HCT116 (cell line): ENCODE measurements around the gene MCM8. TPM values are rescaled to one million over a fixed set of nuclear protein-coding genes. Genes with fewer than 3 reads are reported as not detected.

Experiments
- ATAC-seq: fragments of 200-7000 bp; cut with Tn5 transposase; 2 replicates; pipeline ENCODE4 v1.9.1; 2020; ENCODE audit warnings: mild to moderate bottlenecking, moderate library complexity
- BruUV-seq: library from RNA; stranded (reverse); fragments of 400-500 nt; replicated peaks from 2 replicates; lab custom pipeline; 2021; lab: Mats Ljungman, UMichigan
- CTCF ChIA-PET: fragments of 300-600 bp; sonication (Branson Sonifier 250); formaldehyde crosslinking; loops from one replicate; lab custom pipeline; 2021; ENCODE audit warnings: antibody characterized with exemption; lab: Charles Lee
- POLR2A ChIA-PET: fragments of 300-600, 350-600 bp; sonication (Branson Sonifier 250); formaldehyde crosslinking; loops from one replicate; lab custom pipeline; 2021; ENCODE audit warnings: antibody characterized with exemption; lab: Charles Lee
- RAD21 ChIA-PET, 2 experiments: fragments of 300-600 bp; sonication (Branson Sonifier 250); formaldehyde crosslinking; loops; one replicate each; lab custom pipeline; 2023; ENCODE audit warnings: low total read pairs in 2 of 2; ENCODE audit not compliant: uncharacterized antibody in 2 of 2, unreplicated experiment in 2 of 2, low non-redundant PET in 1 of 2; lab: Charles Lee
- DNase-seq: peaks from one replicate; pipeline ENCODE4 v3.0.0-alpha.2; 2010; ENCODE audit warnings: low read depth, low spot score
- H2AFZ ChIP-seq: fragments of 200-600 bp; shearing (Covaris generic), sonication (generic); 2 replicates; pipeline ENCODE4 v1.6.1; 2017; ENCODE audit warnings: low read depth, mixed run types, mixed read lengths, antibody characterized with exemption, low read length; ENCODE audit not compliant: poor library complexity, severe bottlenecking
- H3K27ac ChIP-seq: 2 replicates; pipeline ENCODE4 v1.5.1; 2012; ENCODE audit warnings: low read depth, low read length
- H3K27me3 ChIP-seq: fragments of 200-600 bp; sonication (generic); 2 replicates; pipeline ENCODE4 v1.6.1; 2016; ENCODE audit warnings: mixed run types, low read length, mixed read lengths; ENCODE audit not compliant: insufficient read depth
- H3K36me3 ChIP-seq, 2 experiments: fragments of 200-500 bp in 1 of 2; fragments of 200-600 bp in 1 of 2; sonication (Bioruptor generic) in 1 of 2; sonication (generic) in 1 of 2; 2 replicates each; pipeline versions ENCODE4 v1.5.1 to v1.6.1; 2014 to 2016; ENCODE audit warnings: low read length in 2 of 2, inconsistent platforms in 1 of 2, mixed read lengths in 1 of 2, mixed run types in 1 of 2; ENCODE audit not compliant: insufficient read depth in 2 of 2, control insufficient read depth in 1 of 2
- H3K4me1 ChIP-seq, 2 experiments: fragments of 200-600 bp in 1 of 2; sonication (generic) in 1 of 2; 2 replicates each; pipeline versions ENCODE4 v1.5.1 to v1.6.1; 2012 to 2017; ENCODE audit warnings: low read length in 2 of 2, inconsistent platforms in 1 of 2, mild to moderate bottlenecking in 1 of 2, mixed read lengths in 1 of 2, mixed run types in 1 of 2, moderate library complexity in 1 of 2; ENCODE audit not compliant: insufficient read depth in 2 of 2, control insufficient read depth in 1 of 2
- H3K4me2 ChIP-seq: fragments of 200-600 bp; sonication (generic); 2 replicates; pipeline ENCODE4 v1.6.1; 2017; ENCODE audit warnings: mixed run types, low read length, mixed read lengths
- H3K4me3 ChIP-seq, 2 experiments: fragments of 200-600 bp in 1 of 2; sonication (generic) in 1 of 2; replicated peaks in 1 of 2; 2 replicates each; pipeline ENCODE4 v1.5.1; 2011 to 2016; ENCODE audit warnings: low read length in 2 of 2, control low read depth in 1 of 2, low read depth in 1 of 2, mild to moderate bottlenecking in 1 of 2, mixed read lengths in 1 of 2, mixed run types in 1 of 2
- H3K79me2 ChIP-seq: fragments of 200-600 bp; sonication (generic); 2 replicates; pipeline ENCODE4 v1.6.1; 2017; ENCODE audit warnings: mild to moderate bottlenecking, mixed run types, low read length, moderate library complexity, mixed read lengths; ENCODE audit not compliant: insufficient read depth
- H3K9ac ChIP-seq: fragments of 200-600 bp; sonication (generic); 2 replicates; pipeline ENCODE4 v1.6.1; 2016; ENCODE audit warnings: low read length, mixed read lengths
- H3K9me2 ChIP-seq: fragments of 200-600 bp; sonication (generic), shearing (Covaris generic); 2 replicates; pipeline ENCODE4 v1.6.1; 2017; ENCODE audit warnings: mixed run types, mild to moderate bottlenecking, moderate library complexity; ENCODE audit not compliant: insufficient read depth
- H3K9me3 ChIP-seq, 2 experiments: fragments of 200-500 bp in 1 of 2; fragments of 200-600 bp in 1 of 2; sonication (Bioruptor generic) in 1 of 2; sonication (generic) in 1 of 2; 2 replicates each; pipeline ENCODE4 v1.6.1; 2014 to 2017; ENCODE audit warnings: low read length in 2 of 2, mixed read lengths in 2 of 2, inconsistent platforms in 1 of 2, low read depth in 1 of 2, mild to moderate bottlenecking in 1 of 2, mixed run types in 1 of 2, moderate library complexity in 1 of 2; ENCODE audit not compliant: control insufficient read depth in 1 of 2, insufficient read depth in 1 of 2
- H4K20me1 ChIP-seq: fragments of 200-600 bp; sonication (generic), shearing (Covaris generic); 2 replicates; pipeline ENCODE4 v1.6.1; 2017; ENCODE audit warnings: mixed run types, mild to moderate bottlenecking, moderate library complexity; ENCODE audit not compliant: insufficient read depth
- ATF3 ChIP-seq: IDR thresholded peaks from 2 replicates; pipeline ENCODE4 v1.6.1; 2012
- CEBPB ChIP-seq: IDR thresholded peaks from 2 replicates; pipeline ENCODE4 v1.6.1; 2012; ENCODE audit warnings: low read depth
- EGR1 ChIP-seq: IDR thresholded peaks from 2 replicates; pipeline ENCODE4 v1.6.1; 2012; ENCODE audit warnings: low read depth
- ELF1 ChIP-seq: IDR thresholded peaks from 2 replicates; pipeline ENCODE4 v1.6.1; 2012; ENCODE audit warnings: low read depth, borderline replicate concordance
- EZH2 ChIP-seq: fragments of 200-600 bp; sonication (generic); IDR thresholded peaks from 2 replicates; pipeline ENCODE4 v1.6.1; 2017; ENCODE audit warnings: antibody characterized with exemption, mixed run types
- EZH2phosphoT487 ChIP-seq: fragments of 200-600 bp; IDR thresholded peaks from 2 replicates; pipeline ENCODE4 v1.6.1; 2018; ENCODE audit warnings: antibody characterized with exemption, borderline replicate concordance
- FOSL1 ChIP-seq: IDR thresholded peaks from 2 replicates; pipeline ENCODE4 v1.6.1; 2012; ENCODE audit warnings: low read depth
- POLR2A ChIP-seq: IDR thresholded peaks from 2 replicates; pipeline ENCODE4 v1.7.0; 2011; ENCODE audit warnings: borderline replicate concordance; ENCODE audit not compliant: insufficient read depth, insufficient read length; ENCODE audit errors: extremely low read depth
- POLR2AphosphoS5 ChIP-seq: IDR thresholded peaks from 2 replicates; pipeline ENCODE4 v1.6.1; 2011; ENCODE audit warnings: mild to moderate bottlenecking, low read depth, low read length, moderate library complexity
- RAD21 ChIP-seq: IDR thresholded peaks from 2 replicates; pipeline ENCODE4 v1.6.1; 2012; ENCODE audit warnings: low read depth, mild to moderate bottlenecking
- SP1 ChIP-seq: IDR thresholded peaks from 2 replicates; pipeline ENCODE4 v1.6.1; 2012; ENCODE audit warnings: low read depth
- SRF ChIP-seq: IDR thresholded peaks from 2 replicates; pipeline ENCODE4 v1.6.1; 2012; ENCODE audit warnings: low read depth
- TCF7L2 ChIP-seq: IDR thresholded peaks from 2 replicates; pipeline ENCODE4 v1.7.0; 2011; ENCODE audit warnings: borderline replicate concordance, inconsistent platforms; ENCODE audit not compliant: insufficient read depth, insufficient read length; ENCODE audit errors: extremely low read depth
- ZBTB33 ChIP-seq: IDR thresholded peaks from 2 replicates; pipeline ENCODE4 v1.6.1; 2011; ENCODE audit warnings: mild to moderate bottlenecking, low read length, moderate library complexity; ENCODE audit not compliant: insufficient replicate concordance; ENCODE audit errors: extremely low read depth
- ZFX ChIP-seq: fragments of 450-650 bp; IDR thresholded peaks from 2 replicates; pipeline ENCODE4 v1.6.1; 2017
- ZNF274 ChIP-seq: fragments of 200-500 bp; sonication (Bioruptor generic); IDR thresholded peaks from 2 replicates; pipeline ENCODE4 v1.6.1; 2014; ENCODE audit warnings: mild to moderate bottlenecking, low read depth, low read length, inconsistent platforms
- intact Hi-C: fragments of 100-400 bp; cut with micrococcal nuclease; formaldehyde crosslinking; loops from 2 replicates; pipeline ENCODE4 v1.10.0; 2022
- total RNA-seq: library from RNA; stranded (reverse); gene quantifications from one replicate; pipeline ENCODE4 v1.2.1, GENCODE V29; 2021; ENCODE audit not compliant: unreplicated experiment

MCM8 gene
- total RNA-seq, 1 experiment from 2014 or later = 21.9 TPM

GRCh38 chr20:6014017-6014416 lies 63.6 kb downstream of the MCM8 start:
- no peak for DNase-seq
- CTCF ChIA-PET = no interaction called here
- H3K79me2 ChIP-seq = peaks cover 87% of the 10 kb centered on the region

GRCh38 chr20:6014957-6015356 lies 64.5 kb downstream of the MCM8 start:
- no peaks in the 10 kb centered on the region; the same call in 1 of the 2 replicates for H4K20me1 ChIP-seq

More at GRCh38 chr20:6014017-6014416, 63.6 kb downstream of the MCM8 start:
- no peak for ATAC-seq
- H4K20me1 ChIP-seq = no peaks in the 10 kb centered on the region; the same call in 1 of the 2 replicates
- H3K27me3 ChIP-seq = no peaks in the 10 kb centered on the region
- intact Hi-C loops = no loop called here
- H3K4me1 ChIP-seq = no peaks in the 10 kb centered on the region
- POLR2A ChIA-PET = no interaction called here
- BruUV-seq = no TSS peak
- no peak overlapping the region for H3K4me3 ChIP-seq
- H3K36me3 ChIP-seq = peaks cover 36 to 47% of the 10 kb centered on the region in 2 experiments
- H3K9ac ChIP-seq = no peak overlapping the region
- H2AFZ ChIP-seq = no peak overlapping the region
- H3K4me2 ChIP-seq = no peak overlapping the region
- H3K27ac ChIP-seq = no peak overlapping the region
- RAD21 ChIA-PET = no interaction called here
- TF ChIP-seq ELF1 (no peak), RAD21 (no peak), TCF7L2 (no peak), SP1 (no peak), POLR2AphosphoS5 (no peak), POLR2A (no peak), SRF (no peak), CEBPB (no peak), EZH2 (no peak), EZH2phosphoT487 (no peak), EGR1 (no peak), ZNF274 (no peak), ATF3 (no peak)
- no peaks in the 10 kb centered on the region for H3K9me2 ChIP-seq
- no peaks in the 10 kb centered on the region for H3K9me3 ChIP-seq

More at GRCh38 chr20:6014957-6015356, 64.5 kb downstream of the MCM8 start:
- POLR2A ChIA-PET = no interaction called here
- no peak for ATAC-seq
- H3K9me3 ChIP-seq = no peaks in the 10 kb centered on the region
- H3K27me3 ChIP-seq = no peaks in the 10 kb centered on the region
- no peak overlapping the region for H3K27ac ChIP-seq
- intact Hi-C loops = no loop called here
- no peak overlapping the region for H3K4me3 ChIP-seq
- H3K4me1 ChIP-seq = no peaks in the 10 kb centered on the region
- TF ChIP-seq EZH2 (no peak), ZBTB33 (no peak), ZFX (no peak), SRF (no peak), ZNF274 (no peak), EZH2phosphoT487 (no peak), ELF1 (no peak), SP1 (no peak), FOSL1 (no peak)
- TF ChIP-seq, all 23 proteins: peak for 0
- Histone ChIP-seq H3K9me2 (no peaks in the 10 kb centered on the region), H3K4me2 (no peak overlapping the region), H2AFZ (no peak overlapping the region), H3K9ac (no peak overlapping the region), H3K36me3 (peaks cover 35 to 43% of the 10 kb centered on the region in 2 experiments), H3K79me2 (peaks cover 87% of the 10 kb centered on the region)
- no peak for DNase-seq
- ChIA-PET RAD21 (no interaction called here), CTCF (no interaction called here)
- no TSS peak for BruUV-seq
